ENCODE results near the gene SLC38A8.

Gene SLC38A8

GRCh38 chr16:84015399-84015798, 27.2 kb downstream of the SLC38A8 start:
- no peak overlapping the region for H3K4me3 ChIP-seq (ENCODE audit: low read length)
- TF ChIP-seq CTCF (IDR thresholded peaks at IDR 0.05; ENCODE audit: insufficient read depth, low read depth, low read length, missing control alignments), result no peak
- no peak for DNase-seq (ENCODE audit: low read depth)

- no peak overlapping the region for H3K4me3 ChIP-seq (ENCODE audit: low read length)
- DNase-seq (ENCODE audit: low read depth), result no peak
- TF ChIP-seq CTCF (IDR thresholded peaks at IDR 0.05; ENCODE audit: insufficient read depth, low read depth, low read length, missing control alignments), result no peak
These were observed 27.8 kb downstream of the SLC38A8 start for GRCh38 chr16:84014570-84015327.

- DNase-seq (ENCODE audit: low read depth), result peak; percentile 95
- no peak overlapping the region for H3K4me3 ChIP-seq (ENCODE audit: low read length)
These were observed 28.6 kb downstream of the SLC38A8 start for GRCh38 chr16:84013787-84014569.

GRCh38 chr16:84009282-84009681, 33.3 kb downstream of the SLC38A8 start:
- DNase-seq (ENCODE audit: low read depth), result no peak
- H3K4me3 ChIP-seq (ENCODE audit: low read length), result no peak overlapping the region
- TF ChIP-seq CTCF (IDR thresholded peaks at IDR 0.05; ENCODE audit: insufficient read depth, low read depth, low read length, missing control alignments), result no peak

More at GRCh38 chr16:84013787-84014569, 28.6 kb downstream of the SLC38A8 start:
- no peak for TF ChIP-seq CTCF (IDR thresholded peaks at IDR 0.05; ENCODE audit: insufficient read depth, low read depth, low read length, missing control alignments)

- no peak overlapping the region for H3K4me3 ChIP-seq (ENCODE audit: low read length)
- TF ChIP-seq CTCF (IDR thresholded peaks at IDR 0.05; ENCODE audit: insufficient read depth, low read depth, low read length, missing control alignments), result no peak
- DNase-seq (ENCODE audit: low read depth), result no peak
These were observed 34.6 kb downstream of the SLC38A8 start for GRCh38 chr16:84007965-84008364.

- DNase-seq (ENCODE audit: low read depth), result no peak
- no peak for TF ChIP-seq CTCF (IDR thresholded peaks at IDR 0.05; ENCODE audit: insufficient read depth, low read depth, low read length, missing control alignments)
- no peak overlapping the region for H3K4me3 ChIP-seq (ENCODE audit: low read length)
These were observed 35.1 kb downstream of the SLC38A8 start for GRCh38 chr16:84007520-84007919.
